Astrocyte (in vitro differentiated cells and primary cell): Measurements from ENCODE around the gene SYTL2. TPM values are rescaled to one million over a fixed set of nuclear protein-coding genes. Genes with fewer than 3 reads are reported as not detected.

ENCODE experiments used
- DNase-seq: peaks from one replicate; pipeline ENCODE4 v3.0.0-alpha.2; 2010; ENCODE audit warnings: low read depth
- FAIRE-seq: peaks from 2 replicates; lab custom pipeline; 2011; peaks lifted over from hg19 to GRCh38; lab: Jason Lieb, UNC
- H2AFZ ChIP-seq: 2 replicates; pipeline ENCODE4 v1.6.0; 2012; ENCODE audit warnings: low read depth, low read length, inconsistent platforms
- H3K27ac ChIP-seq: 2 replicates; pipeline ENCODE4 v1.5.1; 2011; ENCODE audit warnings: low read depth, low read length, inconsistent platforms
- H3K27me3 ChIP-seq: 2 replicates; pipeline ENCODE4 v1.6.0; 2011; ENCODE audit warnings: low read length, inconsistent platforms; ENCODE audit not compliant: insufficient read depth
- H3K36me3 ChIP-seq: 2 replicates; pipeline ENCODE4 v1.5.1; 2011; ENCODE audit warnings: low read length, inconsistent platforms; ENCODE audit not compliant: insufficient read depth
- H3K4me1 ChIP-seq: 2 replicates; pipeline ENCODE4 v1.5.1; 2011; ENCODE audit warnings: low read length, inconsistent platforms; ENCODE audit not compliant: insufficient read depth
- H3K4me2 ChIP-seq: 2 replicates; pipeline ENCODE4 v1.6.0; 2012; ENCODE audit warnings: low read length, inconsistent platforms
- H3K4me3 ChIP-seq: 2 replicates; pipeline ENCODE4 v1.5.1; 2011; ENCODE audit warnings: low read depth, mild to moderate bottlenecking, low read length, inconsistent platforms; ENCODE audit not compliant: insufficient read depth
- H3K79me2 ChIP-seq: 2 replicates; pipeline ENCODE4 v1.6.0; 2012; ENCODE audit warnings: mild to moderate bottlenecking, low read length, inconsistent platforms; ENCODE audit not compliant: insufficient read depth
- H3K9ac ChIP-seq: 2 replicates; pipeline ENCODE4 v1.6.0; 2012; ENCODE audit warnings: mild to moderate bottlenecking, low read length, inconsistent platforms
- H3K9me3 ChIP-seq: 2 replicates; pipeline ENCODE4 v1.5.1; 2012; ENCODE audit warnings: low read depth, mild to moderate bottlenecking, low read length, inconsistent platforms; ENCODE audit not compliant: insufficient read depth
- H4K20me1 ChIP-seq: 2 replicates; pipeline ENCODE4 v1.6.0; 2012; ENCODE audit warnings: low read length, inconsistent platforms; ENCODE audit not compliant: insufficient read depth
- H3K27ac Mint-ChIP-seq: one replicate; pipeline ENCODE4 v1.8.0; 2021; ENCODE audit warnings: mild to moderate bottlenecking, mixed read lengths; ENCODE audit not compliant: unreplicated experiment
- H3K27me3 Mint-ChIP-seq: one replicate; pipeline ENCODE4 v1.8.0; 2021; ENCODE audit warnings: low read depth, mixed read lengths; ENCODE audit not compliant: unreplicated experiment
- H3K36me3 Mint-ChIP-seq: one replicate; pipeline ENCODE4 v1.8.0; 2021; ENCODE audit warnings: low read depth, mixed read lengths; ENCODE audit not compliant: unreplicated experiment
- H3K4me1 Mint-ChIP-seq: one replicate; pipeline ENCODE4 v1.8.0; 2021; ENCODE audit warnings: low read depth, mixed read lengths; ENCODE audit not compliant: unreplicated experiment
- H3K4me3 Mint-ChIP-seq: one replicate; pipeline ENCODE4 v1.8.0; 2021; ENCODE audit warnings: mild to moderate bottlenecking, moderate library complexity, mixed read lengths; ENCODE audit not compliant: unreplicated experiment
- H3K9me3 Mint-ChIP-seq: one replicate; pipeline ENCODE4 v1.8.0; 2021; ENCODE audit warnings: mild to moderate bottlenecking, mixed read lengths; ENCODE audit not compliant: unreplicated experiment
- CTCF ChIP-seq: IDR thresholded peaks from 2 replicates; pipeline ENCODE4 v1.5.1; 2011; ENCODE audit warnings: low read depth, mild to moderate bottlenecking, inconsistent platforms, low read length, moderate library complexity; ENCODE audit not compliant: insufficient read depth
- EZH2 ChIP-seq: IDR thresholded peaks from 2 replicates; pipeline ENCODE4 v1.6.1; 2012; ENCODE audit warnings: mild to moderate bottlenecking, low read length, inconsistent platforms; ENCODE audit not compliant: insufficient read depth
- total RNA-seq: library from RNA; stranded (reverse); gene quantifications from 2 replicates; pipeline ENCODE4 v1.2.1, GENCODE V29; 2021

The SYTL2 gene
- total RNA-seq, 1 donor from 2014 or later, result 36.9 TPM

GRCh38 chr11:85748455-85748891, 62.5 kb downstream of the SYTL2 start:
- Histone ChIP-seq H3K27ac (no peak overlapping the region), H3K9me3 (no peaks in the 10 kb centered on the region), H3K4me1 (peaks cover 3% of the 10 kb centered on the region), H3K79me2 (no peaks in the 10 kb centered on the region), H3K36me3 (no peaks in the 10 kb centered on the region), H3K4me2 (peak overlapping the region; percentile 1), H3K27me3 (no peaks in the 10 kb centered on the region), H2AFZ (no peak overlapping the region), H3K9ac (no peak overlapping the region), H4K20me1 (no peaks in the 10 kb centered on the region), H3K4me3 (no peak overlapping the region)
- TF ChIP-seq CTCF, result no peak
- TF ChIP-seq EZH2, result no peak
- H3K4me1 Mint-ChIP-seq, result peaks cover 17% of the 10 kb centered on the region
- peaks cover 3% of the 10 kb centered on the region for H3K27me3 Mint-ChIP-seq
- FAIRE-seq (no peak), DNase-seq (peak; percentile 42)
- H3K27ac Mint-ChIP-seq, result no peak overlapping the region
- no peak overlapping the region for H3K4me3 Mint-ChIP-seq
- peaks cover 4% of the 10 kb centered on the region for H3K36me3 Mint-ChIP-seq
- H3K9me3 Mint-ChIP-seq, result no peaks in the 10 kb centered on the region

DNA sequence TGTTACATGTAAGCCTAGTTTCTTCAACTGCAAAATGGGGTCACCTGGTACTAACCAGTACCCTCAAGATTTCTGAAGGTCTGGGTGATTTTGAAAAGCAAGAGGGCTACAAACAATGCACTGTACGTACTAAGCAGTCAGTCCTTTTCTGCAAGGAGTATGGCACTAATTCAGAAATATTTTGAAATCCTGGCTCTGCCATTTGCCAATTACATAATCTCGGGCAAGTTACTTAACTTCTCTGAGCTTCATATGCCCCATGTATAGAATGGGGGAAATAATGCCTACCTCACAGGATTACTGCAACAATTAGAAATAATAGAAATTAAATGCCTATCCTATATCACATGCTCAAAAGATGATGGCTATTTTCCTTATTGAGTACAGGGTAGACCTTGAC, 64.3 kb downstream of the SYTL2 start:
- Mint-ChIP-seq H3K4me1 (peaks cover 3% of the 10 kb centered on the region), H3K4me3 (no peak overlapping the region), H3K9me3 (no peaks in the 10 kb centered on the region), H3K36me3 (peaks cover 4% of the 10 kb centered on the region), H3K27ac (no peak overlapping the region), H3K27me3 (peaks cover 3% of the 10 kb centered on the region)
- H3K27ac ChIP-seq, result no peak overlapping the region
- no peaks in the 10 kb centered on the region for H3K79me2 ChIP-seq
- no peak for FAIRE-seq
- TF ChIP-seq CTCF (no peak), EZH2 (no peak)
- H3K4me2 ChIP-seq, result no peak overlapping the region
- no peak overlapping the region for H3K9ac ChIP-seq
- H3K9me3 ChIP-seq, result no peaks in the 10 kb centered on the region
- H3K4me1 ChIP-seq, result peaks cover 3% of the 10 kb centered on the region
- H3K27me3 ChIP-seq, result no peaks in the 10 kb centered on the region
- H2AFZ ChIP-seq, result no peak overlapping the region
- H4K20me1 ChIP-seq, result no peaks in the 10 kb centered on the region
- no peak overlapping the region for H3K4me3 ChIP-seq
- H3K36me3 ChIP-seq, result no peaks in the 10 kb centered on the region
- no peak for DNase-seq

GRCh38 chr11:85745626-85746025, 65.3 kb downstream of the SYTL2 start:
- Histone ChIP-seq H3K27ac (no peak overlapping the region), H2AFZ (no peak overlapping the region), H3K9ac (no peak overlapping the region), H3K9me3 (no peaks in the 10 kb centered on the region), H3K4me3 (no peak overlapping the region), H3K79me2 (no peaks in the 10 kb centered on the region), H3K27me3 (no peaks in the 10 kb centered on the region), H3K4me2 (no peak overlapping the region), H3K4me1 (peaks cover 6% of the 10 kb centered on the region), H4K20me1 (no peaks in the 10 kb centered on the region), H3K36me3 (no peaks in the 10 kb centered on the region)
- H3K36me3 Mint-ChIP-seq, result peaks cover 4% of the 10 kb centered on the region
- H3K27me3 Mint-ChIP-seq, result peaks cover 3% of the 10 kb centered on the region
- H3K27ac Mint-ChIP-seq, result no peak overlapping the region
- DNase-seq, result no peak
- no peaks in the 10 kb centered on the region for H3K9me3 Mint-ChIP-seq
- H3K4me1 Mint-ChIP-seq, result no peaks in the 10 kb centered on the region
- FAIRE-seq, result no peak
- TF ChIP-seq EZH2, result no peak
- no peak for TF ChIP-seq CTCF
- H3K4me3 Mint-ChIP-seq, result no peak overlapping the region
